Activated T-helper 1 cell treated with anti-CD3 and anti-CD28 coated beads, Interleukin-12 subunit alpha, Interleukin-12 subunit beta, Interleukin-2, Interleukin-4 antibody, amounts not matched to agents 30 ng/mL and 10 ng/mL and 1 ng/mL, durations not matched to agents 14 hours and 24 hours and 36 hours (primary cell): ENCODE measurements around the gene SLC4A4. TPM values are rescaled to one million over a fixed set of nuclear protein-coding genes. Genes with fewer than 3 reads are reported as not detected.

ENCODE experiments used
- DNase-seq: peaks from one replicate; pipeline ENCODE4 v3.0.0; 2021; ENCODE audit warnings: low spot score
- H3K27ac Mint-ChIP-seq: one replicate; pipeline ENCODE4 v1.8.0; 2021; ENCODE audit warnings: mild to moderate bottlenecking, mixed read lengths
- H3K27me3 Mint-ChIP-seq: one replicate; pipeline ENCODE4 v1.8.0; 2022; ENCODE audit warnings: mild to moderate bottlenecking, moderate library complexity, mixed read lengths; ENCODE audit not compliant: insufficient read depth
- H3K36me3 Mint-ChIP-seq: one replicate; pipeline ENCODE4 v1.8.0; 2021; ENCODE audit warnings: low read depth, mixed read lengths
- H3K4me1 Mint-ChIP-seq: one replicate; pipeline ENCODE4 v1.8.0; 2021; ENCODE audit warnings: low read depth, mixed read lengths
- H3K4me3 Mint-ChIP-seq: one replicate; pipeline ENCODE4 v1.8.0; 2021; ENCODE audit warnings: mild to moderate bottlenecking, moderate library complexity, mixed read lengths
- H3K9me3 Mint-ChIP-seq: one replicate; pipeline ENCODE4 v1.8.0; 2021; ENCODE audit warnings: mixed read lengths
- intact Hi-C: fragments of 100-400 bp; cut with micrococcal nuclease; formaldehyde crosslinking; loops from one replicate; pipeline ENCODE4 v1.15.1; 2024
- total RNA-seq: library from RNA; stranded (reverse); gene quantifications from 2 replicates; pipeline ENCODE4 v1.2.3, GENCODE V29; 2022

SLC4A4 gene
- total RNA-seq, 1 donor from 2014 or later, result 0.08 TPM

GRCh38 chr4:71469541-71469940 is 130.7 kb downstream of the SLC4A4 start:
- Mint-ChIP-seq H3K4me1 (no peaks in the 10 kb centered on the region), H3K9me3 (no peaks in the 10 kb centered on the region), H3K4me3 (no peak overlapping the region), H3K27me3 (no peaks in the 10 kb centered on the region), H3K36me3 (no peaks in the 10 kb centered on the region), H3K27ac (no peak overlapping the region)
- no peak for DNase-seq
- intact Hi-C loops, result no loop called here

GRCh38 chr4:71470524-71470923 is 131.7 kb downstream of the SLC4A4 start:
- Mint-ChIP-seq H3K4me3 (no peak overlapping the region), H3K36me3 (no peaks in the 10 kb centered on the region), H3K9me3 (no peaks in the 10 kb centered on the region), H3K4me1 (no peaks in the 10 kb centered on the region), H3K27ac (no peak overlapping the region), H3K27me3 (no peaks in the 10 kb centered on the region)
- intact Hi-C loops, result no loop called here
- no peak for DNase-seq

GRCh38 chr4:71472946-71473345 is 134.1 kb downstream of the SLC4A4 start:
- intact Hi-C loops, result no loop called here
- Mint-ChIP-seq H3K36me3 (no peaks in the 10 kb centered on the region), H3K4me3 (no peak overlapping the region), H3K9me3 (no peaks in the 10 kb centered on the region), H3K4me1 (no peaks in the 10 kb centered on the region), H3K27ac (no peak overlapping the region), H3K27me3 (peaks cover 2% of the 10 kb centered on the region)
- DNase-seq, result no peak

- H3K4me3 Mint-ChIP-seq, result no peak overlapping the region
- H3K27me3 Mint-ChIP-seq, result peaks cover 2% of the 10 kb centered on the region
- no peaks in the 10 kb centered on the region for H3K36me3 Mint-ChIP-seq
- no peaks in the 10 kb centered on the region for H3K9me3 Mint-ChIP-seq
- no peak overlapping the region for H3K27ac Mint-ChIP-seq
- no peak for DNase-seq
- H3K4me1 Mint-ChIP-seq, result no peaks in the 10 kb centered on the region
- intact Hi-C loops, result no loop called here
These were observed 134.9 kb downstream of the SLC4A4 start for GRCh38 chr4:71473541-71474240.

- Mint-ChIP-seq H3K4me1 (no peaks in the 10 kb centered on the region), H3K27me3 (peaks cover 2% of the 10 kb centered on the region), H3K36me3 (no peaks in the 10 kb centered on the region), H3K27ac (no peak overlapping the region), H3K9me3 (no peaks in the 10 kb centered on the region), H3K4me3 (no peak overlapping the region)
- no peak for DNase-seq
- intact Hi-C loops, result no loop called here
These were observed 135.9 kb downstream of the SLC4A4 start for GRCh38 chr4:71474731-71475130.

GRCh38 chr4:71476240-71476639 is 137.4 kb downstream of the SLC4A4 start:
- DNase-seq, result no peak
- H3K36me3 Mint-ChIP-seq, result no peaks in the 10 kb centered on the region
- intact Hi-C loops, result no loop called here
- H3K27ac Mint-ChIP-seq, result no peak overlapping the region
- peaks cover 2% of the 10 kb centered on the region for H3K27me3 Mint-ChIP-seq
- no peaks in the 10 kb centered on the region for H3K9me3 Mint-ChIP-seq
- H3K4me3 Mint-ChIP-seq, result no peak overlapping the region
- no peaks in the 10 kb centered on the region for H3K4me1 Mint-ChIP-seq

GRCh38 chr4:71486550-71487343 is 147.9 kb downstream of the SLC4A4 start:
- intact Hi-C loops, result no loop called here
- peaks cover 2% of the 10 kb centered on the region for H3K27me3 Mint-ChIP-seq
- H3K4me1 Mint-ChIP-seq, result no peaks in the 10 kb centered on the region
- no peak for DNase-seq
- H3K36me3 Mint-ChIP-seq, result no peaks in the 10 kb centered on the region
- H3K27ac Mint-ChIP-seq, result no peak overlapping the region
- no peaks in the 10 kb centered on the region for H3K9me3 Mint-ChIP-seq
- H3K4me3 Mint-ChIP-seq, result no peak overlapping the region

- H3K27ac Mint-ChIP-seq, result no peak overlapping the region
- no peaks in the 10 kb centered on the region for H3K9me3 Mint-ChIP-seq
- intact Hi-C loops, result no loop called here
- no peak for DNase-seq
- peaks cover 2% of the 10 kb centered on the region for H3K27me3 Mint-ChIP-seq
- no peak overlapping the region for H3K4me3 Mint-ChIP-seq
- H3K4me1 Mint-ChIP-seq, result no peaks in the 10 kb centered on the region
- H3K36me3 Mint-ChIP-seq, result no peaks in the 10 kb centered on the region
These were observed 148.6 kb downstream of the SLC4A4 start for GRCh38 chr4:71487344-71487920.

- H3K4me1 Mint-ChIP-seq, result no peaks in the 10 kb centered on the region
- no peak for DNase-seq
- H3K4me3 Mint-ChIP-seq, result no peak overlapping the region
- no peaks in the 10 kb centered on the region for H3K27me3 Mint-ChIP-seq
- no peaks in the 10 kb centered on the region for H3K36me3 Mint-ChIP-seq
- H3K27ac Mint-ChIP-seq, result no peak overlapping the region
- H3K9me3 Mint-ChIP-seq, result no peaks in the 10 kb centered on the region
- intact Hi-C loops, result no loop called here
These were observed 155.7 kb downstream of the SLC4A4 start for GRCh38 chr4:71494539-71494938.

GRCh38 chr4:71495454-71495853 is 156.6 kb downstream of the SLC4A4 start:
- Mint-ChIP-seq H3K27ac (no peak overlapping the region), H3K36me3 (no peaks in the 10 kb centered on the region), H3K4me1 (no peaks in the 10 kb centered on the region), H3K27me3 (no peaks in the 10 kb centered on the region), H3K9me3 (no peaks in the 10 kb centered on the region), H3K4me3 (no peak overlapping the region)
- intact Hi-C loops, result no loop called here
- DNase-seq, result no peak

- Mint-ChIP-seq H3K9me3 (no peaks in the 10 kb centered on the region), H3K27me3 (peaks cover 2% of the 10 kb centered on the region), H3K4me1 (no peaks in the 10 kb centered on the region), H3K27ac (no peak overlapping the region), H3K4me3 (no peak overlapping the region), H3K36me3 (no peaks in the 10 kb centered on the region)
- DNase-seq, result no peak
- intact Hi-C loops, result no loop called here
These were observed 158.3 kb downstream of the SLC4A4 start for GRCh38 chr4:71497078-71497477.

GRCh38 chr4:71498002-71498401 is 159.2 kb downstream of the SLC4A4 start:
- H3K4me1 Mint-ChIP-seq, result no peaks in the 10 kb centered on the region
- no peak overlapping the region for H3K4me3 Mint-ChIP-seq
- no peaks in the 10 kb centered on the region for H3K36me3 Mint-ChIP-seq
- intact Hi-C loops, result no loop called here
- no peaks in the 10 kb centered on the region for H3K9me3 Mint-ChIP-seq
- H3K27me3 Mint-ChIP-seq, result peaks cover 2% of the 10 kb centered on the region
- no peak overlapping the region for H3K27ac Mint-ChIP-seq
- DNase-seq, result no peak

- Mint-ChIP-seq H3K36me3 (no peaks in the 10 kb centered on the region), H3K27ac (no peak overlapping the region), H3K4me3 (no peak overlapping the region), H3K27me3 (peaks cover 2% of the 10 kb centered on the region), H3K9me3 (no peaks in the 10 kb centered on the region), H3K4me1 (no peaks in the 10 kb centered on the region)
- DNase-seq, result no peak
- intact Hi-C loops, result no loop called here
These were observed 159.8 kb downstream of the SLC4A4 start for GRCh38 chr4:71498625-71499024.
